HG03196 (cell line): Measurements from ENCODE around the gene FAM131C.

Source experiments
- ATAC-seq: cut with Tn5 transposase; IDR thresholded peaks from one replicate; pipeline ENCODE4 v1.9.1; 2021; ENCODE audit not compliant: unreplicated experiment

FAM131C gene, protein sequence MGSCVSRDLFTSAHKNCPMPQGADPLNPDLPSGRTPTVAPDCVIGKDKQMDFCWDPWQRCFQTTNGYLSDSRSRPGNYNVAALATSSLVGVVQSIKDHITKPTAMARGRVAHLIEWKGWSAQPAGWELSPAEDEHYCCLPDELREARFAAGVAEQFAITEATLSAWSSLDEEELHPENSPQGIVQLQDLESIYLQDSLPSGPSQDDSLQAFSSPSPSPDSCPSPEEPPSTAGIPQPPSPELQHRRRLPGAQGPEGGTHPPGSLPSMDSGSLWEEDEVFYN

DNA sequence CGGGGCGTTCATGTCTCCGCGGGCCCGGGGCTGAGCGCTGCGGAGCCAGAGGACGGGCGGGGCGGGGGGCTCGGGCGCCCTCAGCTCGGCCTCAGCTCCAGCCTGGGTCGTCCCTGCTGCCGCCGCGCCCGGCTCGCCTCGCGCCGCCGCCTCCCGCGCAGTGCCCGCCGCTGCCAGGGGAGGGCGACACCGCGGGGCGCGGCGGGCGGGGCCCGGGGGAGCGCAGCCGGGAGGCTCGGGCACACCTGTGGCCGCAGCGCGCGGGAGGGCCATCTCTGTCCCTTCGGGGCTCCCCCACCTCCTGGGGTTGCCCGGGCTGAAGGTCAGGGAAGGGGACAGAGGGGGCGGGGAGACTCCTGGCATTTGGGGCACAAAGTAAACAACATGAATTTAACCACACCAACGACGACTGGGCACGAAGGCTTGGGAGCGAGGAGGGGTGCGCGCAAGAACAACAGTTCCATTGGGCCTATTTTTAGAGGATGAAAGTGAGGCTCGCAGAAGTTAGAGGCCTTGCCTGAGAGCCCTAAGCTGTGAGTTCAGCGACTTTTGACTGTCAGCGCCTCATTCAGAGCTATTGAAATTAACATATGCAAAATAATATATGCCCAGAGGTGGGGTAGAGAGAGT, at the start of gene FAM131C:
Gene FAM131C (minus strand): TSS at position 162 of the 630 bp plus-strand sequence. CDS start 209 bp downstream, outside the sequence.
- no peak for ATAC-seq

DNA sequence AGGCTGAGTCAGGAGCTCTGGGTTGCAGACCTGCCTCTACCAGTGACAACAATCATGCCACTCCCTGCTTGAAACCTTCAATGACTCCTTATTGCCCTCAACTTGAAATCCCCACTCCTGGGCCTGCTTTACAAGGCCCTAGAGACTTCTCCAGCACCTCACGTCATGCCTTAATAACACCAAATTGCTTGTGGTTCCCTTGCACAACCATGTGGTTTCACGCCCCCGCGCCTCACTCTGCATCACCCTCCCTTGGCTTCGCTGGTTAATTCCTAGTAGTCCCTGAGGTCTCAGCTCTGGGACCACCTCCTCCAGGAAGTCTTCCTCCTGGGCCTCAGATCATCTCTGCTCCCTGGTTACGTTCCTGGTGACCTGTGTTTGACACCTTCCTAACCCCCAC, 49.5 kb upstream of the FAM131C start:
- no peak for ATAC-seq

DNA sequence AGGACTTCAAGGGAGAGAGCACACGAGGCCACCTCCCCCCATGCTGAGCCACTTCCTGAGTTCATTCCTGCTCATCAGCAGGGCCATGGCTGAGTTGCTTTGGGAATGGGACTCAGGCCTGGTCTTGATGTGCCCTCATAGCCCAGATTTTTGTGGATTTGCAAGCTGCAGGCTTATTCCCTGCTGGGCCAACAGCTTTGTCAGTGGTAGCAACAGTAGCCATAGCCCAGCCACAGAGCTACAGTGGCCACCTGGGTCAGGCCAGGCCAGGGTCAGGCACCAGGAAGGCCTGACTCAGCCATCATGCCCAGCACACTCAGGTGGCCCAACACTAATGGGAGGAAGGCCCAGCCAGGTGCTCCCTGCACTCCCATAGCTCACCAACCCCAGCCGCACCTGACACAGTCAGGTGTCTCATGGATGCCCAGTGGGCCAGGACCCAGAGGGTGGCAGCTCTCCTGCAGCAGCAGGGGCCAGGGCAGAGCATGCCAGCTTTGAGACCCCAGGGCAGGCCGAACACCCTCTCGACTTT, 49.0 kb upstream of the FAM131C start:
- no peak for ATAC-seq

DNA sequence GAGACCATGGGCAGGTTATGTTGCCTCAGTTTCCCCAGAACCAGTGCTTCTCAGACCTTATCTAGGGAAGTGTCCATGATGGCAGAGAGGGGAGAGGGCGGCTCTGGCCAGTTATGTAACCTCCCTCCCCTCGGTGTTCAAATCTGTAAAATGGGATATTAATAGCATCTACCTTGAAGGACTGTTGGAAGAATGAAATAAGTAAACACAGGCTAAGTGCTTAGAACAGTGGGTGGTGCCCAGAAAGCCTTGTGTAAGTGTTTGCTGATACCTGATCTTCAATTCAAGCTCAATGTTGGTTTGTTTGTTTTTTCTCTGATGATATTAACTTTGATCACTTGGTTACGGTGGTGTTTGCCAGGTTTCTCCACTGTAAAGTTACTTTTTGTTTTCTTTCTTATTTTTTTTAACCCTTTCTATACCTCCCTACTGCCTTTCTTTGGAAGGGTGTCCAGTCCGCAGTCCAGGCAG, 47.5 kb upstream of the FAM131C start:
- ATAC-seq = no peak

DNA sequence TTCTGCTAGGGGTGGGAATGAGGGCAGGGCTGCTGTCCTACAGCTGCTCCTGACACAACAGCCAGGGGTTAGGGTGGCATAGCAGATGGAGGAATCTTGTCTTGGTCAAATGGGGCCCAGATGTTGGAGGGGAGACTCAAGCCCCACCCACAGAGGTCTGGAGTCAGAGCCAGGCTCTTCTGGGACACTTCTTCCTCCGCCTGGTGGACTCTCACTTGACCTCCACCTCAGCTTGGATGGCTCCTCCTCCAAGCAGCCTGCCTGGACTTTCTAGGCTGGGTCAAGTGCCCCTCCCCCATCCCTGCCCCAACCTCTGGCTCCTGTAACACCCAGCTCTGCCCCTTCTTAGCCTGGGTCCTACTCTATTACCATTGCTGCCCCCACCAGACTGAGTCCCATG, 47.0 kb upstream of the FAM131C start:
- ATAC-seq = no peak

DNA sequence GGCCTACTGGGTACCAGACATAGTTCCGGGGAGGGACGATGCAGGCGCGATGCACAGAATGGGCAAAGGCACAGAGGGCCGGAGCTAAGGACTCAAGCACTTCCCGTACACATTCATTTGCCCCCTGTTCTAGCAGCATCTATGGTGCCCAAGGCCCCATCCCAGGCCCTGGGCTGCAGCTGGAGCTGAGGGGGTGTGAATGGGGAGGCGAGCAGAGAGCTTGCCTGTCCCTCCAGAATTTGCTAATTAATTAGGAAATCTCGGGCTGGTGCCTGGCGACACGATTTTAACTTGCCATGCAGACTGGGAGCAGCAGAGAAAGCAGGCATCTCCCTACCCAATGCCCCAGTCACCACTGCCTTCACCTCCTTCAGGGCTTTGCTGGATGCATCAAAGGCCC, 46.5 kb upstream of the FAM131C start:
- ATAC-seq = no peak

DNA sequence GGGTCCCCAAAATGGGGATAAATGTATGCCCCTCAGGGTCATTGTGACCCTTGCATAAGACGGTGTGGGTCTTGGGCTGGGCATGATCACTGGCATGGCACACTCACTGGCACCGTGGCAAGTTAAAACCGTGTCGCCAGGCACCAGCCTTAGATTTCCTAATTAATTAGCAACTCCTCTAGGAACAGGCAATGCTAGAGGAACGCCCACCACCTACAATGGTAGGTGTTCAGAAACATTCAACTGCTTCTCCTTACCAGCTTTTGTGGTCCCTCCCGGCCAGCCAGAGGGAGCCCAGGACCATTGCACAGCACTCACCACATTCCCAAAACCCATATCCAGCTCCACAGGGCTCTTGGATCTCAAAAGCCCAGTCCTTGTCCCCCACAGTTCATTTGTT, 46.1 kb upstream of the FAM131C start:
- no peak for ATAC-seq

DNA sequence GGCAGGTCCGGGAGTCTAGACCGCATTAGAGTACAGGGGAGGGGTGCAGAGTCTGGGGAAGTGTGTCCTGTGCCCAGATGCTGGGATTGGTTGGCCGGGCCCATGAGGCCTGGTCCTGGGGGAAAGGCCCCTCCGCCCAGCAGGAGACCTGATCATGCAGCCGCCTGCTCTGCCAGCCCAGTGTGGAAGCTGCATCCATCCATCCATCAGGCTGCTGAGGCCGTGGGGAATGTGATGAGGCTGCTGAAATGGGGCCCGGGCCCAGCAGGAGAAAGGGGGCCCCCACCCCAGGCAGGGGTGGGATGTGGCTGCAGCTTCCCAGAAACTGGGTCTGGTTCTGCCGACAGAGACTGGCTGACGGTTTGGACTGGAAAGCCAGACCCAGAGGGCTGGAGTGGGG, 45.3 kb upstream of the FAM131C start:
- ATAC-seq = no peak

DNA sequence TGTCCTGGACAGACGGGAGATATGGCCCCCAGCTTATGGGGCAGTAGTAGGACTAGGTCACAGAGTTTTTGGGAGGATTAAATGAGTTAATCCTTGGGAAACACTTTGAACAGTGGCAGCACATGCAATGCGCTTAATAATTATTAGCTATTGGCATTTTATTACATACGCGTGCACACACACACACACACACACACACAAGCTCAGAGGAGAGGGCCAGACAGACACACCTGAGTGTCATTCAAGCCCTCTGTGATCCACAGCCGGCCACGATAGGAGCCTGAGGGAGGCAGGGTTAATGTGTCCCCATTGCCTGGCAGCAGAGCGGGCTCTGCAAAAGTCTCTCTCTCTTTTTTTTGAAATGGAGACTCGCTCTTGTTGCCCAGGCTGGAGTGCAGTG, 44.5 kb upstream of the FAM131C start:
- ATAC-seq = no peak

DNA sequence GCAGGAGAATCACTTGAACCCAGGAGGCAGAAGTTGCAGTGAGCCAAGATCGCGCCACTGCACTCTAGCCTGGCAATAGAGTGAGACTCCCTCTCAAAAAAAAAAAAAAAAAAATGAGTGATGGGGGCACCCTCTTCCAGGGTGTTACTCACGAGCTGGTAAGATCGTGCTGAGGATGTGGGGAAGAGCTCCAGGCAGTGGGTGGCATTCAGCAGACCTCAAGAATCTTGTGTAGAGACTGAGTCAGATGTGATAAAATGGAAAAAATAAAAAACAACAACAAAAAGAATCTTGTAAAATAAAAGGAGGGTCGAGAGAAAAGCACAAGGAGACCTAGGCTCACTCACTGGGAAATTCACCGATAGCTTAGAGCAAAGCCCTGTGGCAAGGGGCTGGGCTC, 43.9 kb upstream of the FAM131C start:
- no peak for ATAC-seq

DNA sequence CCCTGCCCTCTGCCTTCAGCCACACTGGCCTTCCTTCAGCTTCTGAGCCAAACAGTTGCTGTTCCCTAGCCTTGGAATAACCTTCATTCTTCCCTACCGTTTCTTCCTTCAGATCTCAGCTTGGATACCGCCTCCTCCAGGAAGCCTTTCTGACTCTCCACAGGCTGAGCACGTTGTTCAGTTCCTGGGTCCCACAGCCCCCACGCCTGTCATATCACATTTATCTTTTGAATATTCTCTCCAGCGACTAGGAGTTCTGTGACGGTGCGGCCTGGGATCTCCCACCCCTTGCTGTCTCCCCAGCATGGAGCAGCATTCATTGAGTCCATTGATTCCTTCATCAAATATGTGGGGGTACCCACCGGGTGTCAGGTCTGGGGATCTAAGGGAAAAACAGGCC, 43.2 kb upstream of the FAM131C start:
- no peak for ATAC-seq

DNA sequence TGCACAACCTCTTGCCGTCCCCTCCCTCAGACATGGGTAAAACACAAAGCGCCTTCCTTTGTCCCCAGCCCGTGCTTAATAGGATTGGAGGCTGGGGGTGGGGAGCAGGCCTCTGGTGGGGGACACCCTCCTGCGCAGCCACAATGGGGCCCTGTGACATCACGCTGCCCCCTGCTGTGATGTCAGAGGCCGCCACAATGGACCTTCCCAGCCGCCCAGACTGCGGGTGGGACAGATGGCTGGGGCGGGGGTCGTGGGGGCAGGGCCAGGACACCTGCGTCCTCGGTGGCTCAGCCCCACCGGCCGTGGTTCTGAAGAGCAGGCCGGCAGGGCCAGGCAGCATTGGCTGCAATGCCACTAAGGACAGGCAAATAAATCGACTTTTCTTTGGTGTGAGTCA, 42.6 kb upstream of the FAM131C start:
- no peak for ATAC-seq

DNA sequence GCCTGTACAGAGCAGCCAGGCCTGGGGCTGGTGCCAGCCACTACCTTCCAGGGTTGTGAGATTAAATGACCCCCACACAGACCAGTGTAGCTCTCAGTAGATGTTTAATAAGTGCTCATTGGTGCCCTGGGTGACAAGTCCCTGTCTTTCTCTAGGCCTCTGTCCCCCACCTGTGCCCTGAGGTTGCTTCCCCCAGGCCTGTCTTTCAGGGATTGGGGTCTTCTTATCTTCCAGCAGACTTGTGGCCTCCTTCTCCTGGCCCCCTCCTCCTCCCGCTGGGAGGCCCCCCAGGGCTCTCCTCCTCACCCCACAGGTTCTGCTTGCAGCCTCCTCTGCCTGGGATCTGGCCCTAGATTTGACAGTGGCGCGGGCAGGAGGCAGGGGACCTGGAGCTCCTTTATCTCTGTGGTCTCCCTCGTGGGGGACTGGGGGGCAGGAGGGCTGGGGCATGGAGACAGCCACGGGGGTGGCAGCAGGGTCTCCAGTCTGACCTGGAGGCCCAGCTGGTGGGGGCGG, 42.1 kb upstream of the FAM131C start:
- no peak for ATAC-seq

DNA sequence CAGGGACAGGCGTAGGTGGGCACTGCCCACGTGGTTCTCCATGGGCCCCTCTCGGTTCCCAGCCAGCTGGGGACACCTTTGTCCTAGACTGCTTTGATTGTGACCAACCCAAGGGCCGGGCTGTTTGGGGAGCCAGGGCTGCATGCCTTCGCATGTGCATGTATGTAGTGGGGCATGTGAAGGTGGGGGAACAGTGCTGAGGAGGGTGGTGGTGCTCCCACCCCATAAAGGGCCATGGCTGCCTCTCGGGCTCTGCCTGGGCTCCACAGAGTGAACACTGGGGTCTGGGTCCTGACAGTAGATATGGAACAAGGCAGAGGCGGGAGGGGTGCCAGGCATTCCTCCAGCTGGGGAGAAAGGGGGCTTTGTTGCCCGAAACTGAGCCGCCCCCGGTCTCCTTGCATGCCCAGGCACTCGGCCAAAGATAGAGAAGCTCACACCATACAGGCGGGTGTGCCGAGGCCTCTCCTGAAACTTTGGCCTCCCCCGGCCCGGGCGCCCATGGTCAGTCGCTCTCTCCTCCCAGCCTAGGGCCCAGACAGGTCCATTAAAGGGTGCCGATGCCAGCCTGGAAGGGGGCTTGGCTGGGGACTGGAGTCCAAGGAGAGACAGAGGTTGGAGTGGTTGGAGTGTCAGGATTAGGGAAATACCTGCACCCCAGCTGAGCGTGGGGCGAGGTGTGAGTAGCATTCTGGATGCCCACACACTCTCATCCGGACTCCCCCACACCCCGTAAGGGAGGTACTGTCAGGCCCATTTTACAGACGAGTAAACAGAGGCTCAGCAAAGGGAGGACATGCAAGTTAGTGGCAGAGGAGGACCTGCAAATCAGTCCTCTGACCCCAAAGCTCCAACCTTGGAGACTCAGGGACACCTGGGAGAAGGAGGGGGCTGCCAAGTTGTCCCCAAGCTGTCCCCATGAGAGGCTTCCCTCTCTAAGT, 41.3 kb upstream of the FAM131C start:
- ATAC-seq = no peak

DNA sequence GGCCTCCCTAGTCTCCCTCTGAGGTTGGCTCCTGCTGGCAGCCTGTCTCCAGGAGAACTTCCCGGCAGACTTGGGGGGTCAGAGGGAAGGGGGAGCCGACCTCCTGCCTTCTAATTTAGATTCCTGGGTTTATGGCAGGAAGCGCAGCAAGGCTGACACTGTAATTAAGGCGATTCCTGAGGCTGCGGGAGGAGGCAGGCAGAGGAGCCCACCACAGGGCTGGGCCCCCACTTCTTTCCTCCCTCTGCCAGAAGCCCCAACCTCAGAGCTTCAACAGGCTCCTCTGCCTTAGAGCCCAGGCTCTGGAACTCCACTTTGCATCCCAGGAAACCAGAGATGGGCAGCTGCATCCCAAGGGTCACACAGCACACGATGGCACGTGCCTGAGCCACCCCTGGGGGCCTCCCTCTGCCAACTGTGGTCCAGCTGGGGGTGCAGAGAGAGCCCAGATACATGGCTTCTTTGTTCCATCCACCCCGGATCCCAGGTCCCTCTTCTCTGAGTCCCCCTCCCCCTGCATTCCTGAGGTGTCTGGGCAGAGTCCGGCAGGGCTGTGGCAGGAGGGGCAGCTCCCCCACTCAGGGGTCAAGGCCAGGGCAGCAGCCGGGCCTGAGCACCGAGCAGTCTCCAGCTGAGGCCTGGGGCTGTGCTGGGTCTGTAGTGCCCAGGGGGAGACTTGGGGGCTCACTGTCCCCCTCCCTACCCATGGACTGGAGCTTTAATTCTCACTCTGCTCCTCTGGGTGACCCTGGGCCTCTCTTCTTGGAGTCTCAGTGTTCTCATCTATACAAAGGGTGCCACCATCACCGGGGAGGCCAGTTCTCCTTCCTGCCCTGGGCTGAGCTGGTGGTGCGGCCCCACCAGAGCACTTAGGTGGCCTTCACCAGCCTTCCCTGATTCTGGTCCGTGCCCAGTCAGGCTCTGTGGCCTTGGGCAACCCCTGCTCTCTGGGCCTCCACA, 39.4 kb upstream of the FAM131C start:
- no peak for ATAC-seq

DNA sequence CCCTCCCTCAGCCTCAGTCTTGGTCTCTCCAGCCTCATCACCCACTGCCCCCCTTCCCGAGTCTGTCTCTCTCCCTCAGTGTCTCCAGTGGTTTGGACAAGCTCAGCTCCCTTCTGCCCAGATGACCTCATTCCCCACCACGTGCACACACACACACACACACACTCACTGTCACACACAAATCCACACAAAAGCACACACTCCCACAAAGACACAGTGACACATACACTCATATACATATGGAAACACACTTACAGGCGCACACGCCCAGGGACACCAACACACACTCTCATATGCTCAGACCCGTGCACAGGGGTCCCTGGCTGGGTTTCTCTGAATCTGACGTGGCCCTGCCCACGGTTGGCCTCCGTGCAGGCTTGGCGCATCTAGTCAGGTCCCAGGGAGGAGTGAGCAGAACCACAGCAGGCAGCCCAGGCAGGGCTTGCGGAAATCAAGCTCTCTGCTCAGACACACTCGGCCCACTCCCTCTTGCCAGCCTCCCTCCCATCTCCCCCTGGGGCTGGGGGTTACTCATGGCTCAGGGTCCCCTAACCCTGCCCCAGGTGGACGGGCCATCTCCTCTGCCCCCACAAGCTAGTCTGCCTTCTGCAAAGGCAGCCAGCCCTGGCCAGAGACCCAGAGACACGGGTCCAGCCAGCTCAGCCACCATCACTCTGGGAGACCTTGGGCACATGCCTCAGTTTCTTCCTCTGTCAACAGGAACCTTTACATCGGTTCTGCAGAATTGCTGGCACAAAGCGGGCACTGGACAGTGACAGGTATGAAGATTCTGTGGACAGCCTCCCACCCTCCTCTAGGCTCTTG, 38.5 kb upstream of the FAM131C start:
- no peak for ATAC-seq

DNA sequence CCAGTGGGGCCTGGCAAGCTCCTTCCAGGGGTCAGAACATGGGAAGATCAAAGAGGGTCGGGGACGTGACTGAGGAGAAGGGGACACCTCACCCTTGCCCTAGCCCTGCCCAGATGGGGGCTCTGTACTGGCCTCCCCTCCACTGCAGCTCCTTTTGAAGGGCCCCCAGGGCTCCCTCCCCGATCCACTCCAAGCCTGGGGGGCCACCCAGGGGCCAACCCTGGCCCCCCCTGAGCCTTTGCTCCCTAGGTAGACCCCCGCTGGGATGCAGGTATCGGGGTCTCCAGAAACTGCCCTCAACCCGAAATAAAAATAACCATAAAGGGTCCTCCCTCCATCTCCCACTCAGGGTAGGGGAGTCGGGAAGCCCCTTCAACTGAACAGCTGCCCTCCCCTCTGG, 37.4 kb upstream of the FAM131C start:
- no peak for ATAC-seq

DNA sequence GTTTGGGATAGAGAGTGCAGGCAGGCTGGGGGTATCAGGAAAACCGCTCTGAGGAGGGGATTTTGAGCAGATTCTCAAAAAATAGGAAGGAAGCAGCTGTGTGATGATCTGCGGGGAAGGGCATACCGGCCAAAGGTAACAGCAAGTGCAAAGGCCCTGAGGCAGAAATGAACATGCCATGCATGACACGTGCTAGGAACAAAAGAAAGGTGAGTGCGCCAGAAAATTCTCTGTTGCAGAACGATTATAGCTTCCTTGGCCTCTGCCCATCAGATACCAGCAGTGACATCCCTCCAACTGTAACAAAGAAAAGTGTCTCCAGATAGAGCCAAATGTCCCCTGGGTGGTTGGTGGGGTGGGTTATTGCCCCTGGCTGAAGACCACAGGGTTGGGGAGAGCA, 37.0 kb upstream of the FAM131C start:
- no peak for ATAC-seq

DNA sequence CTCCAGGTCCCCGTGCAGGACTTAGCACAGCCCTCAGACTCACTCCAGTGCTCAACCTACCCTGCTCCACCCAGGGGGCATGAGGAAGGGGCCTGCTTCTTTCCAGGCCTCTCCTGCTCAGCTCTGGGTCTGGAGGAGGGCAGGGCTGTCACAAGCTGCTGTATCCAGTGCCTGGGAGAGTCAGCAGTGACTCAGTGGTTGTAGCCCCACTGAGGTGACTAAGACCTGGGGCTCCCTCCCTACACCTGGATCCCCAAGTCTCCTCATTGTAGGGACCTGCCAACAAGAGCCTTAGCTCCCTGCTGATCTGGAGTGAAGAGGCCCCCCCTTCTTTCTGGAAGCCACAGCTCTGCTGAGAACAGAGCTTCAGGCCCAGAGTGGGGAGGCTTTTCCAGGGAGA, 36.1 kb upstream of the FAM131C start:
- no peak for ATAC-seq
